Stimulated activated CD4-positive, alpha-beta T cell treated with anti-CD3 and anti-CD28 coated beads, TNF-alpha, amount 100 ng/mL, for 4 hours (primary cell): Measurements from ENCODE around the gene ZNF77.
"Not testable (repeated sequence)": the region's sequence is repeated elsewhere in the genome, so short reads cannot be mapped to it uniquely, and the experiment has no call there.

ENCODE experiments used
- DNase-seq, 3 experiments: peaks; one replicate each; pipeline ENCODE4 v3.0.0-alpha.2; 2020; ENCODE audit warnings: low read depth in 3 of 3

The ZNF77 gene

GRCh38 chr19:2917275-2918184 is 27.2 kb downstream of the ZNF77 start:
- DNase-seq: no peak

GRCh38 chr19:2912306-2912705 is 32.5 kb downstream of the ZNF77 start:
- no peak for DNase-seq

- DNase-seq: no peak
Measured at GRCh38 chr19:2906631-2907195, 38.1 kb downstream of the ZNF77 start.

- no peak for DNase-seq
Measured at GRCh38 chr19:2905918-2906519, 38.8 kb downstream of the ZNF77 start.

- DNase-seq: not testable (repeated sequence)
Measured at GRCh38 chr19:2903326-2903725, 41.4 kb downstream of the ZNF77 start.

GRCh38 chr19:2902590-2903218 is 42.1 kb downstream of the ZNF77 start:
- no peak for DNase-seq

GRCh38 chr19:2900296-2901252 is 44.2 kb downstream of the ZNF77 start, which contains the start of gene ZNF57:
TSS of gene ZNF57 (plus strand) at chr19:2900928. CDS start at chr19:2901046, 118 bp downstream.
- peak; percentile 93 to 97 (median 94) for DNase-seq

GRCh38 chr19:2896694-2897093 is 48.1 kb downstream of the ZNF77 start:
- no peak for DNase-seq

GRCh38 chr19:2890531-2890930 is 54.2 kb downstream of the ZNF77 start:
- DNase-seq: not testable (repeated sequence)

GRCh38 chr19:2888731-2889224 is 56.0 kb downstream of the ZNF77 start:
- peak; percentile 17 to 44 (median 34) for DNase-seq

- no peak for DNase-seq
Measured at GRCh38 chr19:2887391-2887914, 57.3 kb downstream of the ZNF77 start.

GRCh38 chr19:2885736-2886135 is 59.0 kb downstream of the ZNF77 start:
- no peak for DNase-seq

GRCh38 chr19:2883686-2884439 is 60.9 kb downstream of the ZNF77 start:
- no peak for DNase-seq
